K562 (cell line): Measurements from ENCODE around the gene NXNL2. TPM values are rescaled to one million over a fixed set of nuclear protein-coding genes. Genes with fewer than 3 reads are reported as not detected.

Experiments used
- ATAC-seq: fragments of 200-7000 bp; cut with Tn5 transposase; 3 replicates; pipeline ENCODE4 v1.9.1; 2020; ENCODE audit warnings: moderate library complexity
- BruUV-seq: library from RNA; stranded (reverse); fragments of 400-500 nt; replicated peaks from 2 replicates; lab custom pipeline; 2021; lab: Mats Ljungman, UMichigan
- CTCF ChIA-PET: fragments of 300-600 bp; formaldehyde crosslinking; extraction: SDS; loops from one replicate; lab custom pipeline; 2021; ENCODE audit warnings: low intra/inter-chr PET ratio; lab: Yijun Ruan, JAX
- POLR2A ChIA-PET: fragments of 300-600, 350-650 bp; sonication (Branson Sonifier 250); formaldehyde crosslinking; extraction: SDS; loops from one replicate; lab custom pipeline; 2021; ENCODE audit warnings: antibody characterized with exemption, inconsistent platforms; lab: Yijun Ruan, JAX
- DNase-seq, 4 experiments: peaks; one replicate each; pipeline versions ENCODE4 v3.0.0 to v3.0.0-alpha.2; 2011 to 2018; ENCODE audit warnings: low spot score in 3 of 4, mixed read lengths in 3 of 4; ENCODE audit errors: extremely low read depth in 1 of 4
- FAIRE-seq: peaks from 2 replicates; lab custom pipeline; 2011; peaks lifted over from hg19 to GRCh38; lab: Jason Lieb, UNC
- H2AFZ ChIP-seq: 2 replicates; pipeline ENCODE4 v1.6.0; 2011; ENCODE audit warnings: low read depth, low read length, control low read depth, inconsistent platforms
- H3K27ac ChIP-seq: fragments of 200-600 bp; 3 replicates; pipeline ENCODE4 v1.8.0; 2011; ENCODE audit warnings: low read depth, mild to moderate bottlenecking, control low read depth, inconsistent platforms, low read length, moderate library complexity, mixed read lengths; ENCODE audit errors: extremely low read depth
- H3K27me3 ChIP-seq, 2 experiments: fragments of 300-600 bp in 1 of 2; 2 replicates in 1 of 2; 3 replicates in 1 of 2; pipeline versions ENCODE4 v1.6.0 to v1.8.0; 2011; ENCODE audit warnings: inconsistent platforms in 2 of 2, low read length in 2 of 2, mild to moderate bottlenecking in 1 of 2, mixed read lengths in 1 of 2, moderate library complexity in 1 of 2; ENCODE audit not compliant: control insufficient read depth in 2 of 2, insufficient read depth in 2 of 2
- H3K36me3 ChIP-seq: fragments of 300-600 bp; 3 replicates; pipeline ENCODE4 v1.8.0; 2011; ENCODE audit warnings: mild to moderate bottlenecking, low read length, inconsistent platforms; ENCODE audit not compliant: control insufficient read depth, insufficient read depth
- H3K4me1 ChIP-seq, 2 experiments: fragments of 200-600 bp in 1 of 2; replicated peaks in 1 of 2; 2 replicates in 1 of 2; 3 replicates in 1 of 2; pipeline versions ENCODE4 v1.5.1 to v1.8.0; 2011; ENCODE audit warnings: inconsistent platforms in 2 of 2, low read length in 2 of 2, mild to moderate bottlenecking in 1 of 2, mixed read lengths in 1 of 2, moderate library complexity in 1 of 2; ENCODE audit not compliant: control insufficient read depth in 2 of 2, insufficient read depth in 2 of 2
- H3K4me2 ChIP-seq: 2 replicates; pipeline ENCODE4 v1.6.1; 2011; ENCODE audit warnings: low read length, control low read depth, inconsistent platforms, mixed read lengths; ENCODE audit not compliant: insufficient read depth
- H3K4me3 ChIP-seq: fragments of 200-600 bp; sonication (generic), shearing (Covaris generic); 2 replicates; pipeline ENCODE4 v1.5.1; 2016; ENCODE audit warnings: control low read depth, inconsistent platforms
- H3K79me2 ChIP-seq: fragments of 200-600 bp; 3 replicates; pipeline ENCODE4 v1.8.0; 2011; ENCODE audit warnings: low read length, inconsistent platforms; ENCODE audit not compliant: control insufficient read depth, insufficient read depth
- H3K9ac ChIP-seq, 2 experiments: 2 replicates each; pipeline versions ENCODE4 v1.6.0 to v1.6.1; 2011; ENCODE audit warnings: low read depth in 2 of 2, low read length in 2 of 2, control low read depth in 1 of 2, inconsistent platforms in 1 of 2, mild to moderate bottlenecking in 1 of 2, mixed read lengths in 1 of 2; ENCODE audit not compliant: insufficient read depth in 1 of 2
- H3K9me1 ChIP-seq: one replicate; pipeline ENCODE4 v1.6.0; 2011; ENCODE audit warnings: inconsistent platforms, mild to moderate bottlenecking, low read length, moderate library complexity; ENCODE audit not compliant: control insufficient read depth, insufficient read depth
- H3K9me3 ChIP-seq: replicated peaks from 2 replicates; pipeline ENCODE4 v1.5.1; 2011; ENCODE audit warnings: low read depth, low read length, inconsistent platforms; ENCODE audit not compliant: control insufficient read depth, insufficient read depth
- H4K20me1 ChIP-seq: replicated peaks from 2 replicates; pipeline ENCODE4 v1.6.1; 2011; ENCODE audit warnings: low read length, inconsistent platforms, mixed read lengths; ENCODE audit not compliant: control insufficient read depth, insufficient read depth
- BRCA1 ChIP-seq, 2 experiments: fragments of 450-650 bp in 1 of 2; sonication (generic) in 1 of 2; formaldehyde crosslinking in 1 of 2; IDR thresholded peaks; 2 replicates each; pipeline versions ENCODE4 v1.5.0 to v1.6.1; 2017 to 2020; ENCODE audit warnings: mild to moderate bottlenecking in 1 of 2, missing genetic modification reagents in 1 of 2
- CCNT2 ChIP-seq: IDR thresholded peaks from 2 replicates; pipeline ENCODE4 v1.6.1; 2011; ENCODE audit warnings: borderline replicate concordance, low read depth, mild to moderate bottlenecking, moderate library complexity, mixed read lengths, low read length; ENCODE audit not compliant: insufficient read length; ENCODE audit errors: extremely low read depth
- CHD4 ChIP-seq: fragments of 200-600 bp; sonication (generic); IDR thresholded peaks from 3 replicates; pipeline ENCODE4 v1.6.1; 2012; ENCODE audit warnings: low read depth, mild to moderate bottlenecking, mixed read lengths, low read length, inconsistent platforms; ENCODE audit not compliant: insufficient read depth, insufficient replicate concordance, poor library complexity, severe bottlenecking
- DDX20 ChIP-seq: fragments of 450-650 bp; IDR thresholded peaks from 2 replicates; pipeline ENCODE4 v1.6.1; 2016; ENCODE audit warnings: missing genetic modification characterization, low read depth, mild to moderate bottlenecking, missing compliant biosample characterization, moderate library complexity
- E2F4 ChIP-seq: sonication (generic); formaldehyde crosslinking; IDR thresholded peaks from 2 replicates; pipeline ENCODE4 v1.8.0; 2022; ENCODE audit warnings: mild to moderate bottlenecking, low read depth, missing genetic modification reagents
- EWSR1 ChIP-seq: fragments of 450-650 bp; IDR thresholded peaks from 2 replicates; pipeline ENCODE4 v1.6.1; 2018; ENCODE audit warnings: borderline replicate concordance, mild to moderate bottlenecking, low read depth, moderate library complexity; ENCODE audit not compliant: partially characterized antibody
- KLF13 ChIP-seq: fragments of 450-650 bp; IDR thresholded peaks from 2 replicates; pipeline ENCODE4 v1.6.1; 2016; ENCODE audit warnings: missing genetic modification characterization, low read depth, mild to moderate bottlenecking, missing compliant biosample characterization, moderate library complexity, borderline replicate concordance
- NFIC ChIP-seq: fragments of 450-650 bp; IDR thresholded peaks from 2 replicates; pipeline ENCODE4 v1.6.1; 2017; ENCODE audit warnings: mild to moderate bottlenecking, inconsistent platforms
- NR3C1 ChIP-seq: sonication (generic); formaldehyde crosslinking; IDR thresholded peaks from 2 replicates; pipeline ENCODE4 v1.8.1; 2022; ENCODE audit warnings: missing genetic modification reagents
- PTTG1 ChIP-seq: fragments of 450-650 bp; IDR thresholded peaks from 2 replicates; pipeline ENCODE4 v1.6.1; 2016; ENCODE audit warnings: low read depth, mild to moderate bottlenecking, missing genetic modification characterization, missing compliant biosample characterization
- THRB ChIP-seq: fragments of 450-650 bp; formaldehyde crosslinking; conservative IDR thresholded peaks from 2 replicates; pipeline ENCODE4 v1.4.0; 2022; ENCODE audit warnings: mild to moderate bottlenecking, missing genetic modification characterization
- ZBTB17 ChIP-seq: fragments of 450-650 bp; formaldehyde crosslinking; IDR thresholded peaks from 2 replicates; pipeline ENCODE4 v1.4.0; 2020; ENCODE audit warnings: mild to moderate bottlenecking
- ZNF121 ChIP-seq: sonication (generic); formaldehyde crosslinking; conservative IDR thresholded peaks from 2 replicates; pipeline ENCODE4 v1.8.0; 2022; ENCODE audit warnings: missing genetic modification reagents
- ZNF584 ChIP-seq: fragments of 200-800 bp; sonication (Bioruptor generic); IDR thresholded peaks from 2 replicates; pipeline ENCODE4 v1.6.1; 2016; ENCODE audit warnings: low read depth, mild to moderate bottlenecking, missing genetic modification characterization, missing compliant biosample characterization
- ZNF639 ChIP-seq, 2 experiments: fragments of 200-800 bp in 1 of 2; sonication (Bioruptor generic) in 1 of 2; sonication (generic) in 1 of 2; formaldehyde crosslinking in 1 of 2; IDR thresholded peaks in 1 of 2; conservative IDR thresholded peaks in 1 of 2; 2 replicates each; pipeline versions ENCODE4 v1.5.0 to v1.6.1; 2016 to 2020; ENCODE audit warnings: missing compliant biosample characterization in 1 of 2, missing genetic modification characterization in 1 of 2, missing genetic modification reagents in 1 of 2
- ZNF717 ChIP-seq: fragments of 250-450 bp; sonication (Bioruptor Pico); IDR thresholded peaks from 2 replicates; pipeline ENCODE4 v1.5.0; 2021
- WGBS: fragments of 100-300 bp; shearing (Covaris generic); methylation state at CpG from one replicate; pipeline ENCODE4 v1.1.6; 2016; ENCODE audit warnings: low coverage, mixed read lengths; ENCODE audit not compliant: insufficient coverage; ENCODE audit errors: missing lambda C conversion rate; 5-methylcytosine and 5-hydroxymethylcytosine counted together
- in situ Hi-C: fragments of 300-500 bp; cut with MboI; formaldehyde crosslinking; loops from 4 replicates; pipeline ENCODE4 v1.15.0; 2018; ENCODE audit warnings: inconsistent platforms, mixed read lengths
- intact Hi-C: fragments of 100-400 bp; cut with micrococcal nuclease; formaldehyde crosslinking; loops from 2 replicates; pipeline ENCODE4 v1.14.2; 2022
- polyA plus RNA-seq, 8 experiments: library from polyadenylated mRNA; depleted of rRNA in 4 of 8; stranded (reverse) in 5 of 8; unstranded in 3 of 8; fragments of >200 nt; fragmentation: Nextera tagmentation in 2 of 8; fragmentation: Illumina TruSeq in 1 of 8; extraction: Ambion mirVana in 2 of 8; extraction: Trizol in 1 of 8; gene quantifications; 2 replicates each; pipeline versions ENCODE4 v1.2.1 to v1.2.3, GENCODE V29; 2011 to 2014; ENCODE audit warnings: inconsistent platforms in 1 of 8, missing spikeins in 1 of 8
- total RNA-seq, 7 experiments: library from RNA; depleted of rRNA in 6 of 7; stranded (reverse); fragments of >200 nt in 6 of 7; fragmentation: Illumina TruSeq in 2 of 7; extraction: Trizol in 2 of 7; gene quantifications; 2 replicates each; pipeline versions ENCODE4 v1.2.1 to v1.2.3, GENCODE V29; 2011 to 2021; ENCODE audit warnings: low replicate concordance in 1 of 7

The NXNL2 gene
- total and polyA plus RNA-seq, 9 of the 15 experiments (the other 6 are each of a cell fraction or from before 2014, with no cell fraction given), result 0.15 to 0.19 TPM; not detected in 7

GRCh38 chr9:88579050-88579715, 44.2 kb downstream of the NXNL2 start:
- no peaks in the 10 kb centered on the region for H3K9me3 ChIP-seq
- H3K4me2 ChIP-seq, result no peak overlapping the region
- H2AFZ ChIP-seq, result no peak overlapping the region

More at GRCh38 chr9:88579050-88579715, 44.2 kb downstream of the NXNL2 start:
- BruUV-seq, result no TSS peak
- Histone ChIP-seq H3K79me2 (no peaks in the 10 kb centered on the region), H3K4me1 (peaks cover 0 to 7% of the 10 kb centered on the region in 2 experiments; a peak in 1 of 5 replicates), H3K36me3 (no peaks in the 10 kb centered on the region), H3K27ac (no peak overlapping the region), H3K9me1 (no peaks in the 10 kb centered on the region), H3K4me3 (no peak overlapping the region), H3K9ac (no peak overlapping the region), H3K27me3 (peaks cover 0 to 25% of the 10 kb centered on the region in 2 experiments; a peak in 4 of 5 replicates), H4K20me1 (no peaks in the 10 kb centered on the region)
- DNase-seq, result no peak
- no peak for ATAC-seq
- in situ Hi-C loops, result no loop called here
- 30% methylated on average over 5 of the region's 10 CpGs for WGBS
- intact Hi-C loops, result loop anchor here (5.0 kb wide), 3 partner anchors 267 to 627 kb away; no protein-coding TSS in a partner anchor
- no peak for FAIRE-seq
- TF ChIP-seq ZNF121 (CRISPR knock-in tag) (no peak), ZBTB17 (no peak), ZNF639 (CRISPR knock-in tag; conservative IDR thresholded peaks at IDR 0.05 in 1 of 2, IDR thresholded peaks at IDR 0.05 in 1 of 2) (no peak), DDX20 (tag) (no peak), KLF13 (no peak), NR3C1 (CRISPR knock-in tag) (no peak), ZNF717 (CRISPR knock-in tag) (no peak), CCNT2 (no peak), EWSR1 (no peak), CHD4 (no peak), PTTG1 (tag) (no peak), E2F4 (CRISPR knock-in tag) (no peak), ZNF584 (CRISPR knock-in tag) (no peak), BRCA1 (IDR thresholded peaks at IDR 0.05) (no peak), BRCA1 (CRISPR knock-in tag; IDR thresholded peaks at IDR 0.05) (no peak), NFIC (no peak), THRB (no peak)
- POLR2A ChIA-PET, result no interaction called here
- CTCF ChIA-PET, result interaction anchor here (0.6 to 1.5 kb wide), 3 partner anchors 405 to 408 kb away, joined by 3 to 6 read pairs (median 5); no protein-coding TSS in a partner anchor
